GM19351 (cell line): ENCODE measurements around the gene CAMKMT.
A peak's percentile ranks its signal among the peaks of the same experiment; 100 is the strongest.
"Not testable (repeated sequence)": the region's sequence is repeated elsewhere in the genome, so short reads cannot be mapped to it uniquely, and the experiment has no call there.

Source experiments
- ATAC-seq: cut with Tn5 transposase; IDR thresholded peaks from one replicate; pipeline ENCODE4 v1.9.1; 2021; ENCODE audit warnings: mild to moderate bottlenecking, moderate library complexity; ENCODE audit not compliant: unreplicated experiment

Gene CAMKMT

DNA sequence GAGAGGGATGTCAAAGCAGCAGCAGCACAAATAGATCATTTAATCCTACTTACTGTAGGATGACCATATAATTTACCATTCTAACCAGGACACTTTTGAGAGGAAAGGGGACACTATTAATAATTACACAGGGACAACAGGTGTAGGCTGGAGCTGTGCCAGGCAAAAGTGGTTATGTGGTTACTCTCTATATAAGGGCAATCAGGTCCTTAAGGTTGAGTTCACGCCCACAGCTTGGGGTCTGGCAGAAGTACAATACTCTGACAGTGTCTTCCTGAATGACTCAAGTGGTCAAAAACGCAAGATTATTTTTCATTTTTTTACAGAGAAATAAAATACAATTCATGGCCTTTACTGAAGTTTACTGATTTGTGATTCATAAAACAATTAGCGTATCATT lies 3.2 kb upstream of the CAMKMT start:
- ATAC-seq, result no peak

DNA sequence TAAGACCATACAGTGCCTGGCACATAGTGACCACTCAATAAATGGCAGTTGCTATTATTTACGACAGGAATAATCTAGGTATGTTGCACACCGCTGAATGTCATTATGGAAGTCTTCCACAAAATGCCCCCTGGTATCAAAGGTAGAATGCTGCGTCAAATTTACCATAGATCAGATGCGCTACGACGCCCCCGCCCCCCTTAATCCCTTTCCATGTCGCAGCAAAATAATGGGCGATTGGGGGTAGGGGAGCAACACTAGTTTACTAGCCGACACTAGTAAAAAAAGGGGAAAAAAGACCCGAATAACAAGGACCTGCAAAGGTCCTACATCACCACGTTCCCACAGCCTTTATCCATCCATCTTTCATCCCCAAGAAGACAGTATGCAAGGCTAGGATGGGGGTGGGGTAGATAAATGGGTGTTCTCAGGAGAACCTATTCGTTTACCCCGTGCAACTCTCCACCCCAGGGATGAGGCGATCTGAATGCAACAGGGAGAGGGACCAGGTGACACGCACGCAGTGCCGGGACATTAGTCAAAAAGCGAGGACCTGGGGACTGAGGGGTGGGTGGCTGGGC lies 908 bp upstream of the CAMKMT start:
- peak; percentile 10 for ATAC-seq

DNA sequence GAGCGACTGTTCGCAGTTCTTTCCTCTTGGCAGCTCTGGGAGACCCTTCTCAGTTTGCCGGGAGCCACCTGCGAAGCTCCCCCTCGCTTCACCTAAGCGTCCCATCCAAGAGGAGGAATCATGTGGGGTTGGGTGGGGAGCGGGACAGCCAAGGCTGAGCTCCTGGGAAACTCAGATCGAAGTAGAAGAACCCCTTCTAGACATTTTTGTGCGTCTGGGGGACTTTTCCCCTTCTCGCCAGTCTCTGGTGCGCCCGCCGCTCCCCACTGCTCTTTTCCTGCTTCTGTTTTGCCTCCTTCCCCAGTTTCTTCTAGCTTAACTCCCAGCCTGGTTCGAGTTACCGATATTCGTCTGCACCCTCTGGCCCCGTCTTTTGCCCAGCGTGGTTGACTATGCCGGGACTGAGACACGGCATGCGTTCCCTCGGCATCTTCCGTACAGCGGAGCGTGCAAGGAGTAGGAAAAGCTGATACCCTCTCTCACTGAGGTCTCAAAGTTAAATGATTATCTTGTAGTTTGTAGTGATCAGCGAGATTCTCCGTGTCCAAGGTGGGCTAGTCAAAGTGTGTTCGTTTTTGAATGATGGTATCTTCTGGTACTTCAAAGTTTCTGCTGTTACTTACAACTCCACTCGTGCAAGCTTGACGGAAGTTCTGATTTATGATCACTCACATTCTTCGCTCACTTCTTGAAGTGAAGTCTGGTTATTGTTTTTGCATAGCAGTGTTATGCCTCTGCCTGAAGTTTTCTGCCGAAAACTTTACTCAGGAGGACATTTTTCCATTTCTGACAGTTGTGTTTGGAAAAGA lies 664 bp downstream of the CAMKMT start:
- ATAC-seq, result peak; percentile 25

DNA sequence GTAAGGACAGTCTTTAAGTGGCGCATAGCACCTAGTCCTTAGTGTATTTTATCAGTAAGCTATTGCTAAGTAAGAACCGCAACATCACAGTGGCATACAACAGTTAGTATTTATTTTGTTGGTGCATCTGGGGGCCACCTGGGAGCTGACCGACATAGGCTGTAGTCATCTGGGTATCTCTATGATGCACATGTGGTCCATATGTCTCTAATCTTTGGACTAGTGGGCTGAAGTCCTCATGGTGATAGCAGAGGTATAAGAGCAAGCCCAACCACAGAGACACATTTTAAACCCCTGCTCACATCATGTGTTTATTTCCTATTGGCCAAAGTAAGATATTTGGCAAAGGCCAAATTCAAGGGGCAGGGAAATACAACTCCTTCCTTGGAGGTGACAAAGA lies 2.9 kb downstream of the CAMKMT start:
- no peak for ATAC-seq

DNA sequence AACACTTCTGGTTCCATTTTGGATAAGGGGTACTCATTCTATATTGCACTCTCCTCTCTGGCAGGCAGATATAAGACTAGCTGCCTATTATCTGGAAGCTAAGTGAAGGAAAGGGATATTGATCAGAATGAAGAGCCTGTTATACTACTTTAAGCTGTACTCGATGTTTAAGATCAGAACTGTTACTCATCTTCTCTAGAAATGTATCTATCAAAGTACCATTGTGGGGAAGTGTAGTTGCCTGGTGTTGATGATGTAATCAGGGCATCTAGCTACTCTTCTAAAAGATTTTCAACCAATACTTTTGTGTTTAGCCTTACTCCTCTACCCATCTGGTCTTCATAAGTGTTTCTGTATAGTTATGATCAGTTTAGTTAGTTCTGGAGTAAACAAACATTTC lies 5.8 kb downstream of the CAMKMT start:
- ATAC-seq, result no peak

DNA sequence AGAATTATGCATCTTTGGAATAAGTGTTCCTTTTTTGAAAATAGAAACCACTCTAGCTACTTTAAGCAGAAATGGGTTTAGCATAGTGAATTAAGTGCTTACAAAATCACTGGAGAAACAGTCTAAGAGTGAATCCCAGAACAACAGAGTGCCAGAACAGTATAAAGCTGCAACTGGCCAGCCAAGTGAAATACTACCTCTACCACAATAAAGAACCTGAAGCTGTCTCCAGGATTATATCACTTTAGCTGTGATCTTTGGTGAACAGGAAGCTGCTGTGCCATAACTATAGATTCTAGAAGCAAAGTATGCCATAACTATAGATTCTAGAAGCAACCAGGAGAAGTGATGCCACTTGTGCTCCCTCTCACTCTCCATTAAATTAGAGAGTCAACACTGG lies 7.6 kb downstream of the CAMKMT start:
- ATAC-seq, result no peak

DNA sequence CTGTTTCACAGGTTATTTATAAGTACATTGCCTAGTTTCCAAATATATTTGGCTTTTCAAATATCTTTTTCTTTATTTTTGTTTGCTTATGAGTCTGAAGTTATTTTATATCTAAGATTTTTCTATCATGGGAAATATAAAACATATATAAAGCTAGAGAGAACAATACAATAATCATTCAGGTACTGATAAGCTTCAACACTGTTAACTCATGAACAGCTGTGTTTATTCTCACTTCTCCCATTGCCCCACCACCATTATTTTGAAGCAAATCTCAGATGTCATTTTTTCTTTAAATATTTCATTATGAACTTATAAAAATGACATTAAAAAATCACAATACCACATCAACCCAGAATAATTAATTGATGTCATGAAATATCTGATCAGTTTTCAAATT lies 9.7 kb downstream of the CAMKMT start:
- ATAC-seq, result no peak

DNA sequence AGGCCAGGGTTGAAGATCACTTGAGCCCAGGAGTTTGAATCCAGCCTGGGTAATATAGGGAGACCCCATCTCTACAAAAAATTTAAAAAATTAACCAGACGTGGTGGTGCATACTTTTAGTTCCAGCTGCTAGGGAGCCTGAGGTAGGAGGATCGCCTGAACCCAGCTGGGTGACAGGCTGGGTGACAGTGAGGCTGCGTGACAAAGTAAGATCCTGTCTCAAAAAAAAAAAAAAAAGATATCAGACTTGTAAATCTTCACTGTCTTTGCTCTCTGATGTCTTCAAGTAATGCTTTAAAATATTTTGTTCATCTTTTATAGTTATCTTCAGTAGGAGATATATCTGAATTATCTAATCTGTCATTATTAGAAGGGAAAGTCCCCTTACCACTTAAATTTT lies 10.5 kb downstream of the CAMKMT start:
- no peak for ATAC-seq

DNA sequence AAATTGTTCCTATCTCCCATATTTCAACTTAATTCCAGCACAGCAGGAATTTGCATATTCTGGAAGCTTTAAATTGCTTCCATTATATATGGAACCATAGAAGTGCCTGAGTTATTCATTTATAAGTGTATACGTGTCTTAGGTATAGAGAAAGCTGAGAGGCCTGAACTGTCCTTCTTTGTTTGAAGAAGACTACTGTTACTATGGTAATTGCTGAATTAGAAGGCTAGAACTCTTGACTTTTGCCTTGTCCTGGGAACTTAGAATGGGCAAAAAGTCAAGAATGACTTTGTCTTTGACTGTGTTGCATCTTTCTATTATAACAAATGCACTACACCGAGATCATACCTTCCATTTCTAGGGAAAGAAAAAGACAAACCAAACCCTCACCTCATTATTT lies 15.7 kb downstream of the CAMKMT start:
- no peak for ATAC-seq

DNA sequence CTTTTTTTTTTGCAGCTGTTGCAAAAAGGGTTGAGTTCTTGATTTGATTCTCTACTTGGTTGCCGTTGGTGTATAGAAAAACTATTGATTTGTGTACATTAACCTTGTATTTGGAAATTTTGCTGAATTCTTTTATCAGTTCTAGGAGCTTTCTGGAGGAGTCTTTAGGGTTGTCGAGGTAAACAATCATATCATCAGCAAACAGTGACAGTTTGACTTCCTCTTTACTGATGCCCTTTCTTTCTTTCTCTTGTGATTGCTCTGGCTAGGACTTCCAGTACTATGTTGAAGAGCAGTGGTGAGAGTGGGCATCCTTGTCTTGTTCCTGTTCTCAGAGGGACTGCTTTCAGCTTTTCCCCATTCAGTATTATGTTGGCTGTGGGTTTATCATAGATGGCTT lies 23.5 kb downstream of the CAMKMT start:
- not testable (repeated sequence) for ATAC-seq

DNA sequence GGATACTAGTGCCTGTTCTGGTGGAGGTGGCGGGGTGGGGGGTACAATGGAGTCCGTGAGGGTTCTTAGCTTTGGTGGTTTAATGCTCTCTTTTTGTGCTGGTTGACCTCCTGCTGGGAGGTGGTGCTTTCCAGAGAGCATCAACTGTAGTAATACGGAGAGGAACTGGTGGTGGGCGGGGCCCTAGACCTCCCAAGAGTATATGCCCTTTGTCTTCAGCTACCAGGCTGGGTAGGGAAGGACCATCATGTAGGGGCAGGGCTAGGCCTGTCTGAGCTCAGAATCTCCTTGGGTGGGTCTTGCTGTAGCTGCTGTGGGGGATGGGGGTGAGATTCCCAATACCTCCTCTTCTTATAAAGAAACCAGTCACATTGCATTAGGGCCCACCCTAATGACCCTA lies 27.1 kb downstream of the CAMKMT start:
- ATAC-seq, result no peak

DNA sequence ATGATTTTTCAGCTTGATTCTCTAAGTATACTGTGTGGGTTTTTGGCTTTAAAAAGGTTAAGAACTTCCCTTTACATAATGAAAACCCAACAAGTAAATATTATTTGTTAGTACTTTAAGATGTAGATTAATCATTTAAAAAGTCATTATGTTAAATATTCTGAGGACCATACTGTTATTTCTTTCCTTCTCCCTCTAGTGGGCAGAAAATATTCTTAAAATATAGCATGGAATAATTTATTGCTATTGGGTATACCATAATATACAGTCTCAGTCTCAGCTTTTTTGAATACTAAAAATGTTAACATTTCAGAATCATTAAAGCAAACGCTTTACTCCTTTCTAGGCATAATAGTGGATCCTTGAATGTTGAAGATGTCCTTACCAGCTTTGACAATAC lies 28.1 kb downstream of the CAMKMT start:
- ATAC-seq, result no peak

DNA sequence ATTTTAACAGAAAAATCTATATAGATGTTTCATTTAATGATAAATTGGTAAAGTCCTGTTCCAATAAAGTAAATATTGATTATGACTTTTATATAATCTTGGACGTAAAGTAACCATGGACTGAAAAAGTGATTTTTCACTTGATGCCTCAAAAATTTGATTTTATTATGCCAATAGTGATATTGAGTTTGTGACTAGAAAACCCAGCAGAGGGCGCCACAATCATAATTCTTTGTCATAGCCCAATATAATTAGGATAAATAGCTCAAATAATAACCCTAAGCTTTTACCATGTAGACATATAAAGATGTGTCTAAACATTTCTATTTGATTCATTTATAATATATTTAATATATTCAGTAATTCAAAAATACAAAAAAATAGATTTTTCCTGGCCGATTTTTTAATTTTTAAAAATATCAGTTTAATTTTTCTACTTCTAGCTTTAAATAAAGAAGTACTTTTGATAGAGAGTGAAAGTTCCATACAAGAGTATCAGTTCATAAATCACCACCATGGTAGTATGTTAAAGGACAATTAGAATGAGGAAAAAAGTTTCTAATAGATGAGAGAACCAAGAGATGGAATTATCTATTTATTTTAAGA lies 30.7 kb downstream of the CAMKMT start:
- ATAC-seq, result no peak

DNA sequence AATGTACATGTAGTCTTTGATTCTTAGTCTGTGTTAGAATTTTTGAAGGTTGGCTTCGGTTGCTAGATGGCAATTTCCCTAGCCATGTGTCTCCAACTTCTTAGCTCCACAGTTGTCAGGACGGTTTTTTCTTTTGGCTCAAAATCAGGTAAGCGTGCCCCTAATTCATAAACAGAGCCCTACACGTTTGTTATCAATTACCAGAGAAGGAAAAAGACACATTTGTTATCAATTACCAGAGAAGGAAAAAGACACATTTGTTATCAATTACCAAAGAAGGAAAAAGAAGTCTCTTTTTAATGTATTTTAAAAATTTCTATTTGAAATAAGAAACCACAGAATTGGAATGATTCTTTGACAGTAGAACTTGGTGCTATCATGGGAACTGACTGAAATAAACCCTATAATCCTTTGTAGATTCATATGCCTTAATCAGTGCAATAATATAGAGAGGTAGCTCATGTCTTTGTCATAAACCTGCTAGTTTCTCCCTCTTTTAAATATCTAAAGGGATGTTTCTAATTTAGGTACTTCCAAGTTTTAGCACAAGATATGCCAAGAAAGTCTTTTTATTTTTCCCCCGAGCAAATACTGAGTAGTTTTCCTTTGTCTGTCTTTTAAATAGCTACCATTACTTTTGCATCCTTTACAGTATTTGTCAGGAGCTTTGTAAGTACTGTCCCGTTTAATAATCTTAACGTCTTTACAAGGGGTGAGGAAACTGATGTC lies 35.9 kb downstream of the CAMKMT start:
- ATAC-seq, result no peak

DNA sequence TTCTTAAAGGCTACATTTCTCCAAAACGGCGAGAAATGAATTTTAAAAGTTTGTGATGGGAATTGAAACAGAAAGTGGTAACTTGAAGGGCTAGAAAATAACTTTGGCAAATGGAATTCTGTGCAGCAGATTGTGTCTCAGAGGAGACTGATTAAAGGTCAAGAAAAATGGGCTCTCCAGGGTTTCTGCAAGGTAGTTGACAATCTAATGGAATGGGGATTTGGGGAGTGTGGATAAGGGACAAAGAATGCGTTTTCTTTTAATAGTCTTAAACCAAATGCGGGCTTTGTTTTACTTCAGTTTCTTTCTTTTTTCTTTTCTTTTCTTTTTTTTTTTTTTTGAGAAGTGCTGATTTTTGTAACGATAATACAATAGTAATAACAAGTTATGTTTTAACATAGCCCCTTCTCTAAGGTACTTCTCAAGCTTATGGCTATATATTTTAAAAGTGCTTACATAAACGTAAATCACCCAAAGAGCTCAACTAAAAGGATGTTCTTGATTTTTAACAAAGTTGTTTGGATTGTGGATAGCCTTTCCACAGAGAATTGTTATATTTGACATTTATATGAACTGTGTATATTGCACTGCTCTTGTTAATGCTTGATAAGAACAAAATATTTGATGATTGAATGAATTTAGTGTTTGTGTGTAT lies 36.6 kb downstream of the CAMKMT start:
- ATAC-seq, result no peak

DNA sequence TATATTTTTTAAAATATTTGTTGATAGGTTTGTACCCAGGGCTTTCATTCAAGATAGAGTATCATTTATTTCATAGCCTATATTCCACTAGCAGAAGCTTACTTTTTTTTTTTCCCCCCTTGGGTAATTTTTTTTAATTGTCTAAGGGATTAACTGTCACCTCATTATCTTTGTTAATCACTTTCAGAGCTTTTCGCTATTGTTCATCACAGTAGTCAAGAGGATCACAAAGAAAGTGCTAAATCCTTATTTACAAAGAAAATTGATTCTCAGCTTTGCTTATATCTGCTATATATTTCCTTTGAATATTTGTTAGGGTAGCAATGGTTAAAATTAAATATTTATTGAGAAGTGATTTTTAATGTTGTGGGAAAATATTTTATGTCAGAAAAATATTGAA lies 59.0 kb downstream of the CAMKMT start:
- ATAC-seq, result no peak

DNA sequence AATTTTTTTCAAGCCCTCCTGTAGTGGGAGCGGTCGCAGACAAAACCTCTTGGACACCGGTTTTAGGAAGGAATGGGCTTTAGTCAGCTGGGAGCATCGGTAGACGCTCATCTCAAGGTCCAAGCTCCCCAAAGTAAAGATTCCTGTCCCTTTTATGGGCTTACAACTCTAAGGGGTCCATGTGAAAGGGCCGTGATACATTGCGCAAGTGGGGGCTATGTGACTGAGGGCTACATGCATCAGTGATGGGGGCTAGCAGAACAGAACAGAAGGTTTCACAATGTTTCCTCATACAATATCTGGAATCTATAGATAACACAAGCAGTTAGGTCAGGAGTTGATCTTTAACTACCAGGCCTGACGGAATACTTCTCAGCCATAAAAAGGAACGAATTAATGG lies 62.5 kb downstream of the CAMKMT start:
- no peak for ATAC-seq

DNA sequence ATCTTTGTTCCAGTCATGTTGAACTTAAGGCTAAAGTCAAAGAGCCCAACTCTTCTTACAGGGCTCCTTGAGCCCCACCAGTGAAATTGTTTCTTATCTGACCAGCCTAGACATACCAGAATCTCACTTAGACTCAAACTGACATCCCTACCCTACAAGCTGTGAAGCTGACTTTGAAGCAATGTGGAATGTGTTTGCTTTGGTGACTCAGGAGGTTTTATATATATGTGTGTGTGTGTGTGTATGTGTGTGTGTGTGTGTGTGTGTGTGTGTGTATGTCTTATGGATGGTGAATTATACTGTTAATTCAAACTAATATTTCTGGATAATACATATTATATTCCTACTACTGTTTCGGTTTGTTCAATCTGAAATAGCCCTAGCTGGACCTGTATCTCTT lies 67.3 kb downstream of the CAMKMT start:
- ATAC-seq, result no peak

DNA sequence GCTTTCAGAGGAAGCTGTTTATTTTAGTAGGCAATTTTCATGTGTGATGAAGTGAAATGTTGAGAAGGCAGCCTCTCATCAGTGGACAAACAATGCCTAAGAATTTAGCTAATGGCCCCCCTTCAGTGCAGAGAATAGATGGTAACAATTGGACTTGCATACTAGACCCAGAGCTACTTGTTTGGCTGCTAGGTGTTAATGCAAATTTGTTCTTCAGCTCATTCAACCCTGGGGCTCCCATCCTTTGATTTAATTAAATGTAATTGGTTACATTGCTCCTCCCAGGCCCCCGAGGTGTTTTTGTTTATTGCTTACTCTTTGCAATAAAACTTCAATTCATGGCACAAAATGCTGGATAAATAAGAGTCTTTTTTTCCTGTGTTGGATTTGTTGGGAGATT lies 68.6 kb downstream of the CAMKMT start:
- no peak for ATAC-seq

DNA sequence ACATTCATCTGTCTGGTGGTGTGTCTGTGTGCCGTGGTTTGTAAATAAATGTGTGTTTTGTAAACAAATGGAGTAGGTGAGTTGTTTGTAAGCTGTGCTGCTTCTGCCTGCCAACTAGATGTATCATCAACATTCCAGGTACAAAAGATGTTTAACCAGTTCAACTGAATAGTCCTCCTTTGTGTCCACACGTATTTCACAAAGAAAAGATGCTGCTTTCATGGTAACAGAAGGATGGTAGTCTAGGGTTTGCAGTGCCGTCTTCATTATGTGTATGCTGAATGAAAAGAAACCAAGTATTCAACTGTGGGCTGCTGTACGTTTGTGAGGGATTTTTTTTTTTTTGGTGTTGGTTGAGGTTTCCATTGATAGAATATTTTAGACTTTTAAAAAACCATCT lies 72.1 kb downstream of the CAMKMT start:
- no peak for ATAC-seq

DNA sequence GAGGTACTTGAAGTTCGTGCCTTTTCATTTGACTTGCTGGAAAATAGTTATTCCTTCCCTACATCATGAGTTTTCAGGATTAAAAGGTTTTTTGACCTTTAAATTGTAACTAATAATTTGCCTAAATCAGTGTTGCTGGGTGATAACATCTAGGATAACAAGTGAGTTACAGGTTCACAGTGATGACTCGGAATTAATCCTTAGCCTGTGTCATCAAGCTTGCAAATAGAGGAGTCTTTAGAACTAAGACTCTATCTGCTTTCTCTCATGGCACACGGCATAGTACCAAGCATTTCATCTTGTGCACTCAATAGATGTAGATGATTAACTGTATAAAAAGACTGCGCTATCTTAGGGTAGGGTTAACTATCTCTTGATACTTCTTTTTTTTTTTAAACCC lies 79.5 kb downstream of the CAMKMT start:
- no peak for ATAC-seq
